T-helper 2 cell treated with Interferon-gamma antibody and Interleukin-4, amounts not matched to agents 100 ng/mL and 5 ng/mL, for 36 hours (primary cell): ENCODE results near the gene BANP. TPM values are rescaled to one million over a fixed set of nuclear protein-coding genes. Genes with fewer than 3 reads are reported as not detected.
"Not testable (repeated sequence)": the region's sequence is repeated elsewhere in the genome, so short reads cannot be mapped to it uniquely, and the experiment has no call there.

Source experiments
- intact Hi-C: fragments of 100-400 bp; cut with micrococcal nuclease; formaldehyde crosslinking; loops from one replicate; pipeline ENCODE4 v1.15.1; 2023
- total RNA-seq: library from RNA; stranded (reverse); gene quantifications from 2 replicates; pipeline ENCODE4 v1.2.3, GENCODE V29; 2022

Gene BANP
- total RNA-seq, 1 donor from 2014 or later: 45.1 TPM

- intact Hi-C loops: no loop called here
Observed at GRCh38 chr16:88076211-88076931, 125.1 kb downstream of the BANP start.

GRCh38 chr16:88076932-88077320 lies 125.7 kb downstream of the BANP start:
- intact Hi-C loops: not testable (repeated sequence)

- intact Hi-C loops: no loop called here
Observed at GRCh38 chr16:88077328-88078108, 126.3 kb downstream of the BANP start.

GRCh38 chr16:88078111-88078775 lies 127.0 kb downstream of the BANP start:
- intact Hi-C loops: no loop called here

GRCh38 chr16:88083582-88083981 lies 132.3 kb downstream of the BANP start:
- intact Hi-C loops: no loop called here

- intact Hi-C loops: no loop called here
Observed at GRCh38 chr16:88084881-88085280, 133.6 kb downstream of the BANP start.

GRCh38 chr16:88086571-88087516 lies 135.6 kb downstream of the BANP start:
- intact Hi-C loops: no loop called here

GRCh38 chr16:88087517-88087877 lies 136.3 kb downstream of the BANP start:
- intact Hi-C loops: no loop called here

- intact Hi-C loops: no loop called here
Observed at GRCh38 chr16:88088161-88088581, 136.9 kb downstream of the BANP start.

- intact Hi-C loops: not testable (repeated sequence)
Observed at GRCh38 chr16:88088611-88089010, 137.4 kb downstream of the BANP start.

GRCh38 chr16:88089071-88089470 lies 137.8 kb downstream of the BANP start:
- intact Hi-C loops: not testable (repeated sequence)

- intact Hi-C loops: not testable (repeated sequence)
Observed at GRCh38 chr16:88089632-88090376, 138.6 kb downstream of the BANP start.

- intact Hi-C loops: not testable (repeated sequence)
Observed at GRCh38 chr16:88090377-88091175, 139.3 kb downstream of the BANP start.

GRCh38 chr16:88091221-88091971 lies 140.2 kb downstream of the BANP start:
- intact Hi-C loops: not testable (repeated sequence)

GRCh38 chr16:88091972-88092302 lies 140.7 kb downstream of the BANP start:
- intact Hi-C loops: not testable (repeated sequence)

- intact Hi-C loops: not testable (repeated sequence)
Observed at GRCh38 chr16:88092791-88093555, 141.7 kb downstream of the BANP start.

- intact Hi-C loops: not testable (repeated sequence)
Observed at GRCh38 chr16:88093556-88094252, 142.5 kb downstream of the BANP start.

- intact Hi-C loops: not testable (repeated sequence)
Observed at GRCh38 chr16:88094253-88094575, 143.0 kb downstream of the BANP start.
